Liver (tissue), 9 donors: ENCODE data around the gene IFNG-AS1. TPM values are rescaled to one million over a fixed set of nuclear protein-coding genes. Genes with fewer than 3 reads are reported as not detected.

Source experiments
- DNase-seq: peaks from one replicate; pipeline ENCODE4 v3.0.0-alpha.2; 2017; ENCODE audit warnings: low spot score
- H3K27ac ChIP-seq, 2 donors: one replicate each; pipeline ENCODE4 v1.7.0; 2013; ENCODE audit warnings: inconsistent platforms in 2 of 2, low read length in 2 of 2, control low read depth in 1 of 2, low read depth in 1 of 2, mild to moderate bottlenecking in 1 of 2
- H3K27me3 ChIP-seq, 4 donors: one replicate each; pipeline versions ENCODE4 v1.6.1 to v1.7.0; 2013; ENCODE audit warnings: low read length in 3 of 4, inconsistent platforms in 1 of 4, mild to moderate bottlenecking in 1 of 4, moderate library complexity in 1 of 4; ENCODE audit not compliant: control insufficient read depth in 4 of 4, insufficient read depth in 4 of 4
- H3K36me3 ChIP-seq, 4 donors: one replicate each; pipeline versions ENCODE4 v1.6.1 to v1.7.0; 2013; ENCODE audit warnings: low read length in 3 of 4, mild to moderate bottlenecking in 3 of 4, low read depth in 1 of 4, moderate library complexity in 1 of 4; ENCODE audit not compliant: control insufficient read depth in 4 of 4, insufficient read depth in 3 of 4
- H3K4me1 ChIP-seq, 4 donors: one replicate each; pipeline versions ENCODE4 v1.6.1 to v1.7.0; 2013; ENCODE audit warnings: low read length in 3 of 4, mild to moderate bottlenecking in 3 of 4, moderate library complexity in 1 of 4; ENCODE audit not compliant: control insufficient read depth in 4 of 4, insufficient read depth in 4 of 4
- H3K4me3 ChIP-seq, 3 donors: one replicate each; pipeline versions ENCODE4 v1.6.1 to v1.7.0; 2013; ENCODE audit warnings: low read length in 3 of 3, control low read depth in 1 of 3, low read depth in 1 of 3, mild to moderate bottlenecking in 1 of 3
- H3K9ac ChIP-seq, 2 donors: one replicate each; pipeline ENCODE4 v1.7.0; 2013; ENCODE audit warnings: low read length in 2 of 2, mild to moderate bottlenecking in 2 of 2, moderate library complexity in 2 of 2, control low read depth in 1 of 2, low read depth in 1 of 2
- H3K9me3 ChIP-seq, 4 donors: one replicate each; pipeline versions ENCODE4 v1.6.1 to v1.7.0; 2013; ENCODE audit warnings: low read length in 3 of 4; ENCODE audit not compliant: control insufficient read depth in 4 of 4
- ATF3 ChIP-seq: IDR thresholded peaks from 2 replicates; pipeline ENCODE4 v1.6.1; 2016; ENCODE audit warnings: antibody characterized with exemption
- CTCF ChIP-seq: fragments of 150-350 bp; IDR thresholded peaks from 2 replicates; pipeline ENCODE4 v1.5.1; 2017; ENCODE audit warnings: improper control_type of control experiment, low read depth, low read length; ENCODE audit not compliant: missing input control
- EGR1 ChIP-seq, 2 donors: IDR thresholded peaks; 2 replicates each; pipeline ENCODE4 v1.6.1; 2016 to 2018; ENCODE audit warnings: antibody characterized with exemption in 2 of 2, low read depth in 2 of 2
- FOXA1 ChIP-seq: IDR thresholded peaks from 2 replicates; pipeline ENCODE4 v1.6.1; 2016; ENCODE audit warnings: antibody characterized with exemption
- FOXA2 ChIP-seq: IDR thresholded peaks from 2 replicates; pipeline ENCODE4 v1.6.1; 2016; ENCODE audit warnings: antibody characterized with exemption
- GABPA ChIP-seq, 2 donors: IDR thresholded peaks in 1 of 2; conservative IDR thresholded peaks in 1 of 2; 2 replicates each; pipeline ENCODE4 v1.6.1; 2016; ENCODE audit warnings: antibody characterized with exemption in 2 of 2, mild to moderate bottlenecking in 1 of 2, moderate library complexity in 1 of 2
- HNF4A ChIP-seq, 2 donors: conservative IDR thresholded peaks; 2 replicates each; pipeline ENCODE4 v1.6.1; 2016; ENCODE audit warnings: antibody characterized with exemption in 2 of 2, mild to moderate bottlenecking in 2 of 2
- HNF4G ChIP-seq: IDR thresholded peaks from 2 replicates; pipeline ENCODE4 v1.6.1; 2016; ENCODE audit warnings: antibody characterized with exemption
- JUND ChIP-seq, 2 donors: IDR thresholded peaks; 2 replicates each; pipeline ENCODE4 v1.6.1; 2016; ENCODE audit warnings: antibody characterized with exemption in 2 of 2
- NR2F2 ChIP-seq: IDR thresholded peaks from 2 replicates; pipeline ENCODE4 v1.6.1; 2016; ENCODE audit warnings: antibody characterized with exemption
- RAD21 ChIP-seq, 2 donors: IDR thresholded peaks; 2 replicates each; pipeline ENCODE4 v1.6.1; 2016; ENCODE audit warnings: antibody characterized with exemption in 2 of 2, mild to moderate bottlenecking in 2 of 2
- REST ChIP-seq: IDR thresholded peaks from 2 replicates; pipeline ENCODE4 v1.6.1; 2016; ENCODE audit warnings: antibody characterized with exemption, mild to moderate bottlenecking
- RXRA ChIP-seq, 2 donors: IDR thresholded peaks; 2 replicates each; pipeline ENCODE4 v1.6.1; 2017 to 2018; ENCODE audit warnings: antibody characterized with exemption in 2 of 2, mild to moderate bottlenecking in 1 of 2
- SP1 ChIP-seq: IDR thresholded peaks from 2 replicates; pipeline ENCODE4 v1.6.1; 2018; ENCODE audit warnings: antibody characterized with exemption, mild to moderate bottlenecking
- TAF1 ChIP-seq: conservative IDR thresholded peaks from 2 replicates; pipeline ENCODE4 v1.6.1; 2016; ENCODE audit warnings: antibody characterized with exemption, mild to moderate bottlenecking
- YY1 ChIP-seq: IDR thresholded peaks from 2 replicates; pipeline ENCODE4 v1.6.1; 2016; ENCODE audit warnings: antibody characterized with exemption, mild to moderate bottlenecking
- ZBTB33 ChIP-seq: IDR thresholded peaks from 2 replicates; pipeline ENCODE4 v1.6.1; 2016; ENCODE audit warnings: antibody characterized with exemption
- WGBS: extraction: QIAGEN DNeasy Blood & Tissue Kit; methylation state at CpG from one replicate; pipeline ENCODE4 v1.1.7; 2013; 5-methylcytosine and 5-hydroxymethylcytosine counted together
- polyA plus RNA-seq, 2 donors: library from polyadenylated mRNA; stranded (reverse) in 1 of 2; unstranded in 1 of 2; fragments of 200-250 nt in 1 of 2; fragments of >200 nt in 1 of 2; fragmentation: Nextera tagmentation in 1 of 2; extraction: Ambion mirVana in 1 of 2; gene quantifications; one replicate each; pipeline versions ENCODE4 v1.2.1 to v1.2.3, GENCODE V29; 2013 to 2015
- total RNA-seq, 2 donors: library from RNA; depleted of rRNA; stranded (reverse); fragments of >200 nt; gene quantifications; one replicate each; pipeline ENCODE4 v1.2.3, GENCODE V29; 2014
- TF ChIP-seq, protein P1 (sequence below): IDR thresholded peaks from 2 replicates; pipeline ENCODE4 v1.6.1; 2016; ENCODE audit warnings: antibody characterized with exemption
- donor health status: healthy.
- donor health status: healthy.
- donor health status: healthy.
- donor health status: healthy.
- donor health status: healthy.

The IFNG-AS1 gene
- total and polyA plus RNA-seq, 4 donors: 0.24 to 1.0 TPM; not detected in 2

GRCh38 chr12:67981287-67982162 is 7.7 kb upstream of the IFNG-AS1 start:
- Histone ChIP-seq H3K27ac (no peak overlapping the region), H3K9ac (no peak overlapping the region), H3K36me3 (no peaks in the 10 kb centered on the region), H3K4me1 (no peaks in the 10 kb centered on the region), H3K9me3 (peaks cover 0 to 9% (median 1%) of the 10 kb centered on the region in 4 donors), H3K27me3 (no peaks in the 10 kb centered on the region), H3K4me3 (no peak overlapping the region)
- TF ChIP-seq EGR1 (IDR thresholded peaks at IDR 0.05; ENCODE audit: low read depth in 2 of 2): no peak
- no peak for TF ChIP-seq JUND (IDR thresholded peaks at IDR 0.05)
- TF ChIP-seq FOXA2: no peak
- no peak for TF ChIP-seq HNF4G
- TF ChIP-seq CTCF: no peak
- TF ChIP-seq REST: no peak
- no peak for TF ChIP-seq HNF4A (conservative IDR thresholded peaks at IDR 0.05)
- TF ChIP-seq ZBTB33: no peak
- no peak for TF ChIP-seq TAF1
- no peak for TF ChIP-seq GABPA (IDR thresholded peaks at IDR 0.05 in 1 of 2, conservative IDR thresholded peaks at IDR 0.05 in 1 of 2)
- TF ChIP-seq RXRA (IDR thresholded peaks at IDR 0.05): no peak
- no peak for TF ChIP-seq FOXA1
- TF ChIP-seq NR2F2: no peak
- no peak for TF ChIP-seq RAD21 (IDR thresholded peaks at IDR 0.05)
- TF ChIP-seq SP1: no peak
- TF ChIP-seq ATF3: no peak
- TF ChIP-seq, protein P1, sequence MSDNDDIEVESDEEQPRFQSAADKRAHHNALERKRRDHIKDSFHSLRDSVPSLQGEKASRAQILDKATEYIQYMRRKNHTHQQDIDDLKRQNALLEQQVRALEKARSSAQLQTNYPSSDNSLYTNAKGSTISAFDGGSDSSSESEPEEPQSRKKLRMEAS: no peak
- no peak for TF ChIP-seq YY1
- 78% methylated on average over 4 of the region's 4 CpGs for WGBS
- no peak for DNase-seq
